Raji (cell line): ENCODE results near the gene UCP1.

Source experiments
- POLR2A ChIP-seq: IDR thresholded peaks from 2 replicates; pipeline ENCODE4 v1.6.1; 2011; ENCODE audit warnings: low read depth, low read length, control low read depth; ENCODE audit not compliant: insufficient read depth

Gene UCP1

GRCh38 chr4:140569307-140569638 is 512 bp upstream of the UCP1 start:
- no peak for TF ChIP-seq POLR2A

DNA sequence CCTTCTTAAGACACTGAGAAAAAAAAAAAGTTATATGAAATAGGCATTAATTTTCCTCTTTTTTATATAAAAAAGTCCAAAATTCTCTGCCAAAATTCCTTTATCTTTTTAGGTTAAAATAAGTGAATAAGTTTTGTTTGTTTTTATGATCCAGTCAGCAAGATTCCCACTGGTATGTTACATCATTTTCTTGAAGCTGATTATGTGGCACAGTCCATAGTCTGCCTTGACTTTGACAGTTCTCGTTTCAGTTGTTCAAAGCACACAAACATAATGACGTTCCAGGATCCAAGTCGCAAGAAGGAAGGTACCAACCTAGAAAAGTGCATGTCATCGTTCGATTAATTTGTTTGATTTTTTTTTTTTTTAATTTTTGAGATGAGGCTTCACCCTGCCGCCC is 9.1 kb downstream of the UCP1 start:
- TF ChIP-seq POLR2A: no peak

DNA sequence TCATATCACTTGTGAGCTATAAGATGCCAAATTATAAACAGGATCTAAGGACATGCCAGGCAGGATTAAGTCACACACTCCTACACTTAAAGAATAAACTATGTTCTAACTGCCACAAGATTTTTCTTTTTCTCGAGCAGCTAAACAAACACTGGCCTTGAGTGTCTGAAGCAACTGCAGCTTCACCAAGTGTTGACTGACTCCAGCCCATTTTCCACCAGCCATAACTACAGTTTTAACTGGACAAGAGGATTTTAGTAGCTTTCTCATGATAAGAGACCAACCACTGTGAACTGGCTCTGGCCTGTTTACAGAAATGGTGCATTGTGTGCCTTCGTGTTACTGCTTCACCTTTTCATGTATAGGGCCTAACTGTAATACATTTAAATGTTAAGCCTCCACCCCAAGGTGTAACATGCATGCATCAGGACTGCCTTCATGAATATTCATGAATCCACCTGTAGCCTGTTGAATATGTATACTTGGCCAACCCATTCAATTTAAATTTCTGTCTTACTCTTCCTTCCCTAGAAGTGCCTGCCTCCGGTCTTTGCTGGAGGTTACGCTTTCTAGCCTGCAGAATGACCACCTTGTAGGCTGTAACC is 10.8 kb downstream of the UCP1 start:
- TF ChIP-seq POLR2A: no peak

DNA sequence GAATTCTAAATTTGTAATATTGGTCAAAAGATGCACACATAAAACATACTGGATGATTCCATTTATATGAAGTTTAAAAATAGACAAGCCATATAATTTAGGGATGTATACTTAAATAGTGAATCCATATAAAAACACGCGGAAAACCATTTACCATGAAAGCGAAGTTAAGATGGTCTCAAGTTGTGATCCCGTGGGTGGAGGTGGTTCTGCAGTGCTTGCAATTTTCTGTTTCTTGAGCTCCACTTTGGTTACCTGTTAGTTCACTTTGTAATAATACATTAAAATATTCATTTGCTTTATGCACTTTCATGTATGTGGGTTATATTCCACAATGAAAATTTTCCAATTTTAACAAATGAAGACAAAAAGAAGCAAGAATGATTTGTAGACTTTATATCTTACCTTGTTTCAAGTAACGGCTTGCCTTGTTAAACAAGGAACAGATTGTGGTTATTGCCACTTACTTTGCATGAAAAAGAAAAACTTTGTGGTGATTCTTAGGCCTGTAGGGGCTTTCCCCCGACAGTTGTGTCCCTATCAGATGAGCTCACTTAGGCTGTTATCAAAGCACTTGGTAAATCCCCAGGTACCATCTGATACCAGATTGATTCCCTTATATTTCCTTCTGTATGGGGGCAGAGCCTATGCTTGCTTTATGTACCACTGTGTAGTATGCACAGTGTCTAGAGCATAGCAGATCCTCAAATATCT is 12.2 kb downstream of the UCP1 start:
- no peak for TF ChIP-seq POLR2A

GRCh38 chr4:140533951-140534480 is 34.7 kb downstream of the UCP1 start:
- TF ChIP-seq POLR2A: no peak

GRCh38 chr4:140529434-140529833 is 39.3 kb downstream of the UCP1 start:
- no peak for TF ChIP-seq POLR2A

- peak; percentile 92 for TF ChIP-seq POLR2A
Observed at GRCh38 chr4:140523857-140524742, 44.7 kb downstream of the UCP1 start, which contains the start of gene ELMOD2. Gene ELMOD2 (plus strand): TSS chr4:140524168. CDS start chr4:140525429, 1,261 bp downstream.

DNA sequence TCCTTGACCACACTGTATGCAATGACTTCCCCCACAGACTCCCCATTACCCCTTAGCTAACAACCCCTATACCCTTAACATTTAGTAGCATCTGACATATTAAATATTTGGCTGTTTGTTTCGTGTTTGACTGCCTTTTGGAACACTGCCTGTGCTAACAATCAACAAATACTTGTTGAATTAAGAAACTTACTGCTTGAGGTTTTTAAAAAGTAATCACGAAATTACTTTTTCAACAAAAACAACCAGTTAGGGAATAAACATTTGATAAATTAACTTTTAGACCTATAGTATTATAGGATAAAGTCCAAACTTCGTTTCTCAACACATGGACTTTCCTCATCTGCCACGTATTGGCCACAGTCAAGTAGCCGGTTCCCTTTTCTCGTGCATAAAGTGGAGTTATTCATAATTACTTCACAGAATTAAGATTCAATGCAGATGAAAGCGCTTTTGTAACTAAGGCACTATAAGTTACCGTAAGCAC is 45.3 kb downstream of the UCP1 start:
- TF ChIP-seq POLR2A: no peak

GRCh38 chr4:140515423-140515822 is 53.3 kb downstream of the UCP1 start:
- TF ChIP-seq POLR2A: no peak
